LNCAP (cell line): ENCODE results near the gene SOCS1.

Experiments used
- TF ChIP-seq, protein P1 (sequence below): fragments of 450-650 bp; IDR thresholded peaks from 2 replicates; pipeline ENCODE4 v1.5.1; 2017; ENCODE audit warnings: mild to moderate bottlenecking

The SOCS1 gene

GRCh38 chr16:11239644-11240632 lies 16.1 kb downstream of the SOCS1 start:
- TF ChIP-seq, protein P1, sequence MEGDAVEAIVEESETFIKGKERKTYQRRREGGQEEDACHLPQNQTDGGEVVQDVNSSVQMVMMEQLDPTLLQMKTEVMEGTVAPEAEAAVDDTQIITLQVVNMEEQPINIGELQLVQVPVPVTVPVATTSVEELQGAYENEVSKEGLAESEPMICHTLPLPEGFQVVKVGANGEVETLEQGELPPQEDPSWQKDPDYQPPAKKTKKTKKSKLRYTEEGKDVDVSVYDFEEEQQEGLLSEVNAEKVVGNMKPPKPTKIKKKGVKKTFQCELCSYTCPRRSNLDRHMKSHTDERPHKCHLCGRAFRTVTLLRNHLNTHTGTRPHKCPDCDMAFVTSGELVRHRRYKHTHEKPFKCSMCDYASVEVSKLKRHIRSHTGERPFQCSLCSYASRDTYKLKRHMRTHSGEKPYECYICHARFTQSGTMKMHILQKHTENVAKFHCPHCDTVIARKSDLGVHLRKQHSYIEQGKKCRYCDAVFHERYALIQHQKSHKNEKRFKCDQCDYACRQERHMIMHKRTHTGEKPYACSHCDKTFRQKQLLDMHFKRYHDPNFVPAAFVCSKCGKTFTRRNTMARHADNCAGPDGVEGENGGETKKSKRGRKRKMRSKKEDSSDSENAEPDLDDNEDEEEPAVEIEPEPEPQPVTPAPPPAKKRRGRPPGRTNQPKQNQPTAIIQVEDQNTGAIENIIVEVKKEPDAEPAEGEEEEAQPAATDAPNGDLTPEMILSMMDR = no peak

GRCh38 chr16:11238272-11239202 lies 17.5 kb downstream of the SOCS1 start:
- TF ChIP-seq, protein P1 = no peak

- TF ChIP-seq, protein P1 = no peak
These were observed 19.3 kb downstream of the SOCS1 start for GRCh38 chr16:11236461-11237254.

- TF ChIP-seq, protein P1 = no peak
These were observed 20.4 kb downstream of the SOCS1 start for GRCh38 chr16:11235703-11235991.

DNA sequence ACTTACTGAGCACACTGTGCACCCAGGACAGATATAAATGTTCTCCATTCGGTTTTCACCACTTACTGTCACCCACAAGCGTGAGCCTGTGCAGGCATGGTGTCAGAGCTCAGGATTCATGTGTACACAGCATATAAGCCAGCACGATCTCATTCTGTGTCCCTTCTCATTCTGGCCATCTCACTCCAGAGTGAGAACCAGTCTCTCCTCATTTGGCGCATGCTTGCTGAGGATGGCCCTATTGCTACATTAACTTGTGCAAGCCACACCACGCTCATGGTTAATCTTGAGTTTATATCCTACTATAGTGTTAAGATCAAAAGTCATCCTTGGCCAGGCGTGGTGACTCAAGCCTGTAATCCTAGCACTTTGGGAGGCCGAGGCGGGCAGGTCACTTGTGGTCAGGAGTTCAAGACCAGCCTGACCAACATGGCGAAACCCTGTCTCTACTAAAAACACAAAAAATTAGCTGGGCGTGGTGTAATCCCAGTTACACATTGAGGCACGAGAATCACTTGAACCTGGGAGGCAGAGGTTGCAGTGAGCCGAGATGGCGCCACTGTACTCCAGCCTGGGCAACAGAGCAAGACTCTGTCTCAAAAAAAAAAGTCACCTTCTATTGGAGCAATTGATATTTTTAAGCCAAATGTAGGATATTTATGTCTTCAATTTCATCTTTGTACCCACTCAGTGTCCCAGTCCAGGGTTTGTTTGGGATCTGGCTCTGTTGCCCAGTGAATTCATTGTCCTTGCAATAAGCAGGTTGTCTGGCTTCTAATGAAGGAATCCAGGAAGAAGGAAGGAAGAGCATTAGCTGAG lies 20.9 kb downstream of the SOCS1 start:
- TF ChIP-seq, protein P1 = no peak

DNA sequence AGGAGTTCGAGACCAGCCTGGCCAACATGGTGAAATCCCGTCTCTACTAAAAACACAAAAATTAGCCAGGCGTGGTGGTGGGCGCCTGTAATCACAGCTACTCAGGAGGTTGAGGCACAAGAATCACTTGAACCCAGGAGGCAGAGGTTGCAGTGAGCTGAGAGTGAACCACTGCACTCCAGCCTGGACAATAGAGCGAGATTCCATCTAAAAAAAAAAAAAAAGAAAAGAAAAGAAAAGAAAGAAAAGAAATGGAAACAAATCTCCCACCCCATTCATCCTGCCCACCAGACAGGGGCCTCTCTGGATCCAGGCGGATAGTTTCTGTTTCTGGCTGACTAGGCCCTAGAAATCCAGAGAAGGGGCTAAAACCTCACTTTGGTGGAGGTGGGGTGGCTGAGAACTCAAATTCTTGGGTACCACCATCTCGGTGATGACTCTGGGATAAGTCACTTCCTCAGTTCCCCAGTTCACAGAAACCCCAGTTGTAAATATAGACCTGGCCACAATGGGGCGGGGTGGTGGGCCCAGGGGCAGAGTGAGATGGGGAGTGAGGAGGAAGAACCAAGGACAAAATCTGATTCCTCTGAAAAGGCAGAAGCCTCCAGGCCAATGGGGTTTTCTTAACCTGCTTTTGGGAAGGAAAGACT lies 22.2 kb downstream of the SOCS1 start:
- TF ChIP-seq, protein P1 = no peak
